GM12891 (cell line): ENCODE data around the gene GDPD4.

ENCODE experiments used
- POLR2A ChIP-seq: IDR thresholded peaks from 2 replicates; pipeline ENCODE4 v1.6.1; 2011; ENCODE audit warnings: low read depth, low read length, control low read depth
- POLR2AphosphoS5 ChIP-seq: IDR thresholded peaks from 2 replicates; pipeline ENCODE4 v1.6.1; 2011; ENCODE audit warnings: low read depth, low read length, control low read depth
- SPI1 ChIP-seq: IDR thresholded peaks from 2 replicates; pipeline ENCODE4 v1.6.1; 2011; ENCODE audit warnings: low read depth, low read length, control low read depth
- TAF1 ChIP-seq: IDR thresholded peaks from 2 replicates; pipeline ENCODE4 v1.6.1; 2011; ENCODE audit warnings: low read depth, low read length, control low read depth

GRCh38 chr11:77283101-77283500 is 18.4 kb downstream of the GDPD4 start:
- no peak for TF ChIP-seq TAF1
- TF ChIP-seq SPI1: no peak
- TF ChIP-seq POLR2A: no peak
- TF ChIP-seq POLR2AphosphoS5: no peak
